GM21717 (cell line): Measurements from ENCODE around the gene NXPH2.
"Not testable (repeated sequence)": the region's sequence is repeated elsewhere in the genome, so short reads cannot be mapped to it uniquely, and the experiment has no call there.

ENCODE experiments used
- ATAC-seq: cut with Tn5 transposase; IDR thresholded peaks from one replicate; pipeline ENCODE4 v1.9.1; 2021; ENCODE audit warnings: mild to moderate bottlenecking, moderate library complexity; ENCODE audit not compliant: unreplicated experiment

Gene NXPH2

GRCh38 chr2:138760676-138761075, 19.5 kb downstream of the NXPH2 start:
- ATAC-seq = no peak

GRCh38 chr2:138757384-138757783, 22.8 kb downstream of the NXPH2 start:
- no peak for ATAC-seq

- ATAC-seq = no peak
Observed at GRCh38 chr2:138752197-138752956, 27.8 kb downstream of the NXPH2 start.

GRCh38 chr2:138744713-138745112, 35.5 kb downstream of the NXPH2 start:
- no peak for ATAC-seq

- no peak for ATAC-seq
Observed at GRCh38 chr2:138742441-138743057, 37.6 kb downstream of the NXPH2 start.

GRCh38 chr2:138741851-138742250, 38.3 kb downstream of the NXPH2 start:
- ATAC-seq = no peak

GRCh38 chr2:138737009-138737554, 43.1 kb downstream of the NXPH2 start:
- ATAC-seq = not testable (repeated sequence)

GRCh38 chr2:138732651-138733050, 47.5 kb downstream of the NXPH2 start:
- no peak for ATAC-seq

- no peak for ATAC-seq
Observed at GRCh38 chr2:138730497-138731030, 49.6 kb downstream of the NXPH2 start.

- ATAC-seq = no peak
Observed at GRCh38 chr2:138727956-138728355, 52.2 kb downstream of the NXPH2 start.

GRCh38 chr2:138726681-138727080, 53.5 kb downstream of the NXPH2 start:
- no peak for ATAC-seq

GRCh38 chr2:138724729-138725459, 55.3 kb downstream of the NXPH2 start:
- ATAC-seq = no peak

GRCh38 chr2:138724327-138724726, 55.9 kb downstream of the NXPH2 start:
- ATAC-seq = no peak

GRCh38 chr2:138723196-138723987, 56.8 kb downstream of the NXPH2 start:
- ATAC-seq = no peak

GRCh38 chr2:138722316-138722715, 57.9 kb downstream of the NXPH2 start:
- ATAC-seq = no peak

GRCh38 chr2:138720035-138720838, 60.0 kb downstream of the NXPH2 start:
- no peak for ATAC-seq

- peak; percentile 54 for ATAC-seq
Observed at GRCh38 chr2:138718405-138718804, 61.8 kb downstream of the NXPH2 start.

- ATAC-seq = no peak
Observed at GRCh38 chr2:138716183-138716582, 64.0 kb downstream of the NXPH2 start.

GRCh38 chr2:138713504-138713903, 66.7 kb downstream of the NXPH2 start:
- no peak for ATAC-seq

- ATAC-seq = no peak
Observed at GRCh38 chr2:138713069-138713496, 67.1 kb downstream of the NXPH2 start.
